Neuronal stem cell (in vitro differentiated cells): ENCODE data around the gene HACE1. TPM values are rescaled to one million over a fixed set of nuclear protein-coding genes. Genes with fewer than 3 reads are reported as not detected.

Experiments
- DNase-seq: peaks from one replicate; pipeline ENCODE4 v3.0.0-alpha.2; 2013; ENCODE audit warnings: low spot score
- H2AFZ ChIP-seq: one replicate; pipeline ENCODE4 v1.6.1; 2013; ENCODE audit warnings: mild to moderate bottlenecking, low read length, inconsistent platforms
- H2AK5ac ChIP-seq: 2 replicates; pipeline ENCODE4 v1.6.1; 2013; ENCODE audit warnings: low read depth, mild to moderate bottlenecking, inconsistent platforms, low read length, moderate library complexity, mixed read lengths
- H2BK120ac ChIP-seq: 2 replicates; pipeline ENCODE4 v1.6.1; 2013; ENCODE audit warnings: low read depth, mild to moderate bottlenecking, inconsistent platforms, low read length, moderate library complexity, mixed read lengths
- H2BK12ac ChIP-seq: one replicate; pipeline ENCODE4 v1.6.1; 2013; ENCODE audit warnings: low read length, inconsistent platforms
- H2BK15ac ChIP-seq: 2 replicates; pipeline ENCODE4 v1.6.1; 2013; ENCODE audit warnings: mild to moderate bottlenecking, low read length, inconsistent platforms, mixed read lengths
- H2BK5ac ChIP-seq: one replicate; pipeline ENCODE4 v1.6.1; 2013; ENCODE audit warnings: inconsistent platforms, mild to moderate bottlenecking, low read length, moderate library complexity
- H3K14ac ChIP-seq: one replicate; pipeline ENCODE4 v1.6.1; 2013; ENCODE audit warnings: low read length, inconsistent platforms
- H3K18ac ChIP-seq: 2 replicates; pipeline ENCODE4 v1.6.1; 2013; ENCODE audit warnings: low read length, inconsistent platforms
- H3K23ac ChIP-seq: 2 replicates; pipeline ENCODE4 v1.6.1; 2013; ENCODE audit warnings: low read depth, mild to moderate bottlenecking, mixed read lengths, low read length, inconsistent platforms; ENCODE audit not compliant: poor library complexity
- H3K27ac ChIP-seq: replicated peaks from 3 replicates; pipeline ENCODE4 v1.5.1; 2013; ENCODE audit warnings: low read length, inconsistent platforms
- H3K27me3 ChIP-seq, 3 experiments: 2 replicates each; pipeline ENCODE4 v1.6.1; 2013; ENCODE audit warnings: low read length in 3 of 3, mild to moderate bottlenecking in 2 of 3, inconsistent platforms in 1 of 3, low read depth in 1 of 3, mixed read lengths in 1 of 3, moderate library complexity in 1 of 3; ENCODE audit not compliant: control insufficient read depth in 3 of 3, insufficient read depth in 3 of 3
- H3K36me3 ChIP-seq, 2 donors: replicated peaks in 1 of 2; 2 replicates each; pipeline ENCODE4 v1.6.1; 2013; ENCODE audit warnings: low read length in 2 of 2; ENCODE audit not compliant: control insufficient read depth in 2 of 2, insufficient read depth in 2 of 2
- H3K4ac ChIP-seq: 2 replicates; pipeline ENCODE4 v1.6.1; 2013; ENCODE audit warnings: inconsistent platforms, mild to moderate bottlenecking, low read length, moderate library complexity
- H3K4me1 ChIP-seq, 2 donors: 1 replicate in 1 of 2; 2 replicates in 1 of 2; pipeline ENCODE4 v1.6.1; 2013; ENCODE audit warnings: low read length in 2 of 2, low read depth in 1 of 2; ENCODE audit not compliant: control insufficient read depth in 2 of 2, insufficient read depth in 1 of 2
- H3K4me2 ChIP-seq: one replicate; pipeline ENCODE4 v1.6.1; 2013; ENCODE audit warnings: mild to moderate bottlenecking, low read length, inconsistent platforms; ENCODE audit not compliant: insufficient read depth, poor library complexity, severe bottlenecking
- H3K4me3 ChIP-seq, 2 donors: 2 replicates each; pipeline ENCODE4 v1.5.1; 2013; ENCODE audit warnings: low read length in 2 of 2, mild to moderate bottlenecking in 2 of 2, inconsistent platforms in 1 of 2, moderate library complexity in 1 of 2
- H3K79me1 ChIP-seq: one replicate; pipeline ENCODE4 v1.6.1; 2013; ENCODE audit warnings: low read depth, mild to moderate bottlenecking, inconsistent platforms, low read length, moderate library complexity
- H3K9ac ChIP-seq: one replicate; pipeline ENCODE4 v1.6.1; 2013; ENCODE audit warnings: mild to moderate bottlenecking, low read depth, low read length, inconsistent platforms; ENCODE audit not compliant: poor library complexity
- H3K9me3 ChIP-seq, 2 donors: replicated peaks in 1 of 2; 2 replicates each; pipeline versions ENCODE3 to v1.6.1; 2013; ENCODE audit warnings: low read length in 2 of 2, mild to moderate bottlenecking in 2 of 2, inconsistent platforms in 1 of 2, low read depth in 1 of 2, mixed read lengths in 1 of 2, moderate library complexity in 1 of 2; ENCODE audit not compliant: control insufficient read depth in 2 of 2, insufficient read depth in 1 of 2
- H4K8ac ChIP-seq: one replicate; pipeline ENCODE4 v1.6.1; 2013; ENCODE audit warnings: low read depth, mild to moderate bottlenecking, inconsistent platforms, low read length, moderate library complexity
- H4K91ac ChIP-seq: one replicate; pipeline ENCODE4 v1.6.1; 2013; ENCODE audit warnings: low read length, low read depth, mild to moderate bottlenecking, inconsistent platforms; ENCODE audit not compliant: poor library complexity
- WGBS, 2 donors: extraction: QIAGEN DNeasy Blood & Tissue Kit; methylation state at CpG; one replicate each; pipeline ENCODE4 v1.1.7; 2013; ENCODE audit warnings: missing lambda C conversion rate in 2 of 2, mixed read lengths in 1 of 2; ENCODE audit not compliant: insufficient read length in 2 of 2, insufficient replicate concordance in 1 of 2; ENCODE audit errors: extremely low coverage in 2 of 2; 5-methylcytosine and 5-hydroxymethylcytosine counted together
- polyA plus RNA-seq, 2 experiments: library from polyadenylated mRNA; stranded (reverse); fragments of 200-250 nt; gene quantifications; one replicate each; pipeline ENCODE4 v1.2.3, GENCODE V29; 2013

The HACE1 gene
- 15.3 TPM for polyA plus RNA-seq (2013, experiment 1 of 2)
- 15.0 TPM for polyA plus RNA-seq (2013, experiment 2 of 2)

- peak within 1 kb of the TSS; percentile 56 for H2AK5ac ChIP-seq
- no peak within 1 kb of the TSS for H4K8ac ChIP-seq
- peaks cover 0 to 1% of the 10 kb centered on the region in 2 donors for H3K4me1 ChIP-seq
- peaks cover 9% of the 10 kb centered on the region for H3K79me1 ChIP-seq
- H2BK12ac ChIP-seq = peak within 1 kb of the TSS; percentile 58
- peak within 1 kb of the TSS; percentile 98 for H3K18ac ChIP-seq
- no peak within 1 kb of the TSS for H2BK120ac ChIP-seq
- peak within 1 kb of the TSS; percentile 87 for H3K27ac ChIP-seq
- peaks cover 0 to 3% of the 10 kb centered on the region in 2 donors for H3K36me3 ChIP-seq
- no CpG with 5 or more reads among the region's 89 CpGs for WGBS, 2 donors
- H3K9ac ChIP-seq = peak within 1 kb of the TSS; percentile 97
- peaks cover 0 to 3% (median 0%) of the 10 kb centered on the region in 3 experiments for H3K27me3 ChIP-seq
- peak within 1 kb of the TSS; percentile 97 for H3K14ac ChIP-seq
- peak within 1 kb of the TSS; percentile 97 for H2AFZ ChIP-seq
- peak within 1 kb of the TSS; percentile 76 for H3K4ac ChIP-seq
- H3K4me2 ChIP-seq = peak within 1 kb of the TSS; percentile 61
- no peak within 1 kb of the TSS for H2BK15ac ChIP-seq
- H3K4me3 ChIP-seq = peak within 1 kb of the TSS; percentile 69 to 99
- H3K9me3 ChIP-seq = no peaks in the 10 kb centered on the region
- H4K91ac ChIP-seq = no peak within 1 kb of the TSS
- H2BK5ac ChIP-seq = peak within 1 kb of the TSS; percentile 90
- peak within 1 kb of the TSS; percentile 97 for H3K23ac ChIP-seq
- DNase-seq = peak; percentile 86
These were observed at the start of gene HACE1 for GRCh38 chr6:104859225-104860146. Gene HACE1 (minus strand): TSS chr6:104859919. CDS start chr6:104859642, 277 bp downstream.

- Histone ChIP-seq H2BK120ac (no peak overlapping the region), H3K4me1 (peaks cover 0 to 2% of the 10 kb centered on the region in 2 donors), H3K36me3 (no peaks in the 10 kb centered on the region), H3K9ac (no peak overlapping the region), H3K14ac (no peak overlapping the region), H4K8ac (no peak overlapping the region), H3K27me3 (no peaks in the 10 kb centered on the region), H3K4me2 (no peak overlapping the region), H4K91ac (no peak overlapping the region), H3K4me3 (no peak overlapping the region), H2BK5ac (no peak overlapping the region), H3K27ac (no peak overlapping the region), H2AK5ac (no peak overlapping the region), H3K4ac (no peak overlapping the region), H3K23ac (no peak overlapping the region), H2AFZ (no peak overlapping the region), H3K9me3 (no peaks in the 10 kb centered on the region), H2BK15ac (no peak overlapping the region), H3K18ac (peak overlapping the region; percentile 57), H2BK12ac (no peak overlapping the region), H3K79me1 (no peaks in the 10 kb centered on the region)
- DNase-seq = no peak
- WGBS, 2 donors = no CpG with 5 or more reads among the region's 2 CpGs
These were observed 49.3 kb upstream of the HACE1 start for GRCh38 chr6:104908888-104909525.

GRCh38 chr6:104908031-104908887, 48.5 kb upstream of the HACE1 start:
- no CpG with 5 or more reads among the region's 6 CpGs for WGBS, 2 donors
- no peak overlapping the region for H3K23ac ChIP-seq
- H3K9me3 ChIP-seq = no peaks in the 10 kb centered on the region
- no peak for DNase-seq
- H3K4me1 ChIP-seq = peaks cover 0 to 2% of the 10 kb centered on the region in 2 donors
- H2AFZ ChIP-seq = no peak overlapping the region
- H3K14ac ChIP-seq = no peak overlapping the region
- no peak overlapping the region for H3K4me2 ChIP-seq
- peak overlapping the region; percentile 57 for H3K18ac ChIP-seq
- H4K91ac ChIP-seq = no peak overlapping the region
- H3K4me3 ChIP-seq = no peak overlapping the region
- H2AK5ac ChIP-seq = peak overlapping the region; percentile 20
- no peak overlapping the region for H2BK15ac ChIP-seq
- no peak overlapping the region for H3K27ac ChIP-seq
- no peak overlapping the region for H4K8ac ChIP-seq
- H3K4ac ChIP-seq = no peak overlapping the region
- no peaks in the 10 kb centered on the region for H3K79me1 ChIP-seq
- H3K9ac ChIP-seq = no peak overlapping the region
- no peak overlapping the region for H2BK5ac ChIP-seq
- no peaks in the 10 kb centered on the region for H3K27me3 ChIP-seq
- H2BK12ac ChIP-seq = no peak overlapping the region
- H2BK120ac ChIP-seq = no peak overlapping the region
- no peaks in the 10 kb centered on the region for H3K36me3 ChIP-seq
